GM19043 (cell line): ENCODE data around the gene G6PC3.

Experiments
- ATAC-seq: cut with Tn5 transposase; IDR thresholded peaks from one replicate; pipeline ENCODE4 v1.9.1; 2021; ENCODE audit warnings: low read depth; ENCODE audit not compliant: unreplicated experiment

Gene G6PC3

GRCh38 chr17:44059101-44059892 is 11.2 kb upstream of the G6PC3 start:
- no peak for ATAC-seq

DNA sequence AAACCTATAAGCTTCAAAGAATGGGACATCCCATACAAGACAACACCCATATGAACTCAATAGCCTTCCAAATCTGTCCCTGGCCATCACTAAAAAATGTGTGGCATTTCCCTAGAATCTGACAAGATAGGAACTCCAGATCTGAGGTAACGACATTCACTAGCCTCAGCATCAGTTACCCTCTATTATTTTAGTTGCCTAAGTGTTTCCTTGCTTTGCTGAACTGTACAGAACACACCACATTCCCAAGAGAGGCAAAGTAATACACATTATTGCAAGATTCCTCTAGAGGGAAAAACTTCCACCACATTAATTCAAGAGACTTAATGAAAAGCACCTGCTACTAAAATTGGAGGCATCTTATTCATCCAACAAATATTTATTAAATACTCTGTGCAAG is 9.1 kb upstream of the G6PC3 start:
- no peak for ATAC-seq

GRCh38 chr17:44062871-44063270 is 7.7 kb upstream of the G6PC3 start:
- ATAC-seq, result no peak

DNA sequence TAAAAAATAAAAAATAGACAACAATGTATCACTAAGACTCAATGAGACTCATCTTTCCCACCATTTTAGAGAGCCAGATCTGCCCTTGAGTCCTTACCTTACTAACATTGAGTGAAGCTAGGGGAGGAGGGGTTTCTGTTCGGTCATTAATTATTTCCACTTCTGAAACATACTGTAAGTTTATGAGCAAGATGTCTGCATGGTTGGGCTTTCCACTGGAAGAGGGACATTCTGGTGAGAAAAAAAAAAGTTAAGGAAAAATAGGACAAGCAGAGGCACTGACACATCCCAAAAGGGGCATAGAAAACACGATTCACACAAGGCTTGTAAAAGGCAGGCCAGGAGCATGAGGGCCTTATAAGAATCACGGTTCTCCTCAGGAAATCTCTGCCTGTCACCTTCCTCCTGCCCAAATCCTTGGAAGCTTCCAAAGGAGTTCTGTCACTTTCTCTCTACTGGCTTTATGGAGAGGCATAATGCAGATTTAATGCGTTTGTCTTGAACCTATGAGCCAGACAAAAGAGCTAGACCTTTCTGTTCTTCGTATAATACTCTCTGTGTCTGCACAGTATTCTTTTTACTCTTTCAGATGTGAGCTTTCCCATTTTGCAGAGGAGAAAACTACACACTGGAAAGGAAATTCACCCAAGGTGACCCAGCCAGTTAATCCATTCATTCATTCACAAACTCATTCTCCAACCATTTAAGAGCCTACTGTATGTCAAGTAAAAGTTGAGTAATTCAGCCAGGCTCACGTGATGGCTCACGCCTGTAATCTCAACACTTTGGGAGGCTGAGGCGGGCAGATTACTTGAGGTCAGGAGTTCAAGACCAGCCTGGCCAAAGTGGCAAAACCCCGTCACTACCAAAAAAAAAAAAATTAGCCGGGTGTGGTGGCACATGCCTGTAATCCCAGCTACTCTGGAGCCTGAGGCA is 6.6 kb upstream of the G6PC3 start:
- ATAC-seq, result no peak

DNA sequence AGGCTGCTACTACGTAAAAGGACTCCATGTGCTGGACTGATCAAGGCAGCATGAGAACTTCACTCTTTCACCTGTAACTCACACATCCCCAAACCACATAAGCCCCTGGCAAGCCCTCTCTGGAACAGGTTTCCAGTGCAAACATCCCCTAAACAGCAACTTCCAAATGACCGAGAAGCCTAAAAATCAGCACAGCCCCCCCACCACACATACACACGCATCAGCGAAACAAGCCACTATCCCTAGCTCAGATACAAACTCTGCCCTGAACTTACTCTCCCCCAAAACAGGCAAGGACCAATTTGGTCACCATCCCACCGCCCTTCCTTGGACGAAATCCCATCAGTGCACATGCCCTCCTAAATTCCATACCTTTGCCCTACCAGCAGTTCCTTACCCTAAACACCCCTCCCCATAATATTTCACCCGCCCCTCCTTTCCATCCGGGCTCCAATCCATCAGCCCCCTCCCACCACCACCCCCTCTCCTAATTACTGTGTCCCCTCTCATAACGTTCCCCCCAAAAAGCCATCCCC is 4.8 kb upstream of the G6PC3 start:
- no peak for ATAC-seq

- peak; percentile 50 for ATAC-seq
Measured at GRCh38 chr17:44066204-44066930, 4.2 kb upstream of the G6PC3 start, which contains the start of gene LSM12. LSM12 (minus strand) TSS chr17:44066671; CDS start chr17:44066587, 84 bp downstream.

DNA sequence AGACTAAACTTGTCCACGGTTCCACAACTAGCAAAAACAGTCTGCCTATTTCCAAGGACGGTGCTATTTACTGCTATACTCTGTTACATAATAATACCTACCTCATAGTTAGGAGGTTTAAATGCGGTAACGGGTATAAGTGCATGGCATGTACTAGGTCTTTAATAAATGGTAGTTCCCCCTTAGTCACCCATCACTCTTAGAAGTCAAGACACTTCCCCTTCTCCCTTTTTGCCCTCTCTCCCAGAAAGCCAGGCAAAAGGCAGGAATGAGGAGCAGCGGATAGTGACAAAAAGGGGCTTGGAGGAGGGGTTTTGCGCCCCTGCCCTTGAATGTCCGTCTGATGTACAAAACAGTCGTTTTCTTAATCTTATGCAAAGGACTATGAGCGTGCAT is 3.0 kb upstream of the G6PC3 start:
- no peak for ATAC-seq

DNA sequence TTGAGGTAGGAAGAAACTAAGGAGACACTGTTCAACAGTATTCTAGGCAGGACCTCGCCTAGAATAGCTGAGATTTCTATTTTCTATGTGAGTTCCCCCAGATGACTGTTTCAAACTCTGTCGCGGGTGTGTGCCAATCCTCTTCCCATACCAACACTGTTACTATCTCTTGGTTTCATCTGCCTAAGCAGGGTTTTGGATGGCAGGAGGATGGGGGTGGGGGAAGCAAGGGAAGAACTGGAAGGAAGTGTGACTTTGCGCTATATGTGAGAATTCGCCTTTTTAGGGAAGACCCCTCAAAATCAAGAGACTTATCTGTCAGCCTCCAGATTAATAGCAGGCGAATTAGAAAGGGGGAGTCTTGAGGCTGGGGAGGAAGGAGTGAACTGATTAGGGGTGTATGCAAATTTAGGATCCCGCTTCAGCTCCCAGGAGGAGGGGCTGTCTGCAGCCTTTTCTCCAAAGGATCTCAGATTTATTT is 521 bp upstream of the G6PC3 start:
- no peak for ATAC-seq

GRCh38 chr17:44071198-44071520 is 624 bp downstream of the G6PC3 start:
- ATAC-seq, result no peak

GRCh38 chr17:44071772-44072171 is 1.2 kb downstream of the G6PC3 start:
- ATAC-seq, result no peak

DNA sequence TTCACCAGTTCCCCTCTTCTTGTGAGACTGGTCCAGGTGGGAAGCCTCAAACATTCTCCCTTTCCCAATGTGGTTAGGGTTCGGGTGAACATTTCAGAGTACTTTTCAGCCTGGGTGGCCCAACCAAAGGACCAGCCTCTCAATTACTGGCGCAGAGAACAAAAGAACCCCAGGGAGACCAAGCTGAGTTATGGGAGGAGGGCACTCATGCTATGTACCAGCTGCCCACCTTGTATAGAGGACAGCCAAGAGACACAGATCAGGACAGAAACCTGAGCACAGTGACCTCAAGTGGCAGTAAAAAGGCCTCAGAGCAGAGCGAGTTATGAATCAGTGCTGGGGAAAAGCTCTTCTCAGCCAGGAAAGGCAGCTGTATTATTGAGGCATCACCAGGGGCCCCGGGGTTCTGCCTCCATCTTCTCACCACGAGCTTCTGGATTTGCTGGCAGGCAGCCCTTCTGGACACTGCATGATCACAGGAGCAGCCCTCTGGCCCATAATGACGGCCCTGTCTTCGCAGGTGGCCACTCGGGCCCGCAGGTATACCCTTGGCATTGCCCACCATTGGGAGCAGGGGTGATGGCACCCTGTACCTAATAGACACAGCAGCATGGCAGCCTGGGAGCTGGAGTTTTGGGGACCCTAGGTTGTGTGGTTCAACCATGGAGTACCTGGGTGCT is 3.8 kb downstream of the G6PC3 start:
- ATAC-seq, result no peak

GRCh38 chr17:44074911-44075285 is 4.4 kb downstream of the G6PC3 start:
- no peak for ATAC-seq

DNA sequence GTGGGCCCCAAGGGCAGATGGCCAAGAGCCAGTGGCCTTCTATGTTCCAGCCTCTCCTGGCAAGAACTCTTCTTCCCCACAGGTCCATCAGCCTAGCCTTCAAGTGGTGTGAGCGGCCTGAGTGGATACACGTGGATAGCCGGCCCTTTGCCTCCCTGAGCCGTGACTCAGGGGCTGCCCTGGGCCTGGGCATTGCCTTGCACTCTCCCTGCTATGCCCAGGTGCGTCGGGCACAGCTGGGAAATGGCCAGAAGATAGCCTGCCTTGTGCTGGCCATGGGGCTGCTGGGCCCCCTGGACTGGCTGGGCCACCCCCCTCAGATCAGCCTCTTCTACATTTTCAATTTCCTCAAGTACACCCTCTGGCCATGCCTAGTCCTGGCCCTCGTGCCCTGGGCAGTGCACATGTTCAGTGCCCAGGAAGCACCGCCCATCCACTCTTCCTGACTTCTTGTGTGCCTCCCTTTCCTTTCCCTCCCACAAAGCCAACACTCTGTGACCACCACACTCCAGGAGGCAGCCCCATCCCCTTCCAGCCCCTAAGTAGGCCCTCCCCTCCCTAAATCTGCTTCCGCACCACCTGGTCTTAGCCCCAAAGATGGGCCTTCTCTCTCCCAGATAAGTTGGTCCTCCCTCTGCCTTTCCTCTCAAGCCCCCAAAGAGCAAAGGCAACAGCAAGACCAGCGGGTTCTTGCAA is 5.2 kb downstream of the G6PC3 start:
- ATAC-seq, result no peak

- ATAC-seq, result no peak
Measured at GRCh38 chr17:44076716-44077594, 6.4 kb downstream of the G6PC3 start.

DNA sequence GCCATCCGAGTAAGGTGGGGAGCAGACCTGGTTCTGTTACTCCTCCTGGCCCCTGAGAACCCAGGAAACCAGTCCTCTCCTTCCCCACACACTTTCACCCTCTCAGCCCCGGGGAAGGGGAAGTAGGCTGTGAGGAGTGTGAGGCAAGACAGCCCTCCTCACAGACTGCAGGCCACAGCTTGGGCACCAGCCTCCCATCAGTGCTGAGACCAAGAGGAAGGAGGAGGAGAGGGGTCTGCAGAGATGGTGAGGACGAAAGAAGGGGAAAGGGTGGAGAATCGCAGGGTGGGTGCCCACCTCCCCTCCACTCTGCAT is 7.0 kb downstream of the G6PC3 start:
- no peak for ATAC-seq

DNA sequence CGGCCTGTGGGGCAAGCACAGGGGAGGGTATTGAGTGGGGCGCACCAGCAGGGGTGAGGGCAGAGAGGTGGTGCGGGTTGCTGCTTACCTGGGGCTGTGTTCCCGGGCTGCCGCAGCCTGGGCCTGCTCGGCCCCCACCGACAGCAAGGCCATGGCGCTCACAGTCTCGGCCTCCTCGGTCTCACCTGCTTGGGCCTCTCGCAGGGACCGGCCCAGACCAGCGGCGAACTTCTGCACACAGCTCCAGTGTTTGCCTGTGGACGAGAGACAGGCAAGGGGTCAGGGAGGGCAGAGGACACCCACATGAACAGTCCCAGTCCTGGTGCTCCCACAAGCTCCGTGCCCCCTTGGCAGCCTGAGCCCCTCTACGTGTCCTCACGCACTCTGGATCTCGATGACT is 7.9 kb downstream of the G6PC3 start:
- ATAC-seq, result no peak

- ATAC-seq, result no peak
Measured at GRCh38 chr17:44079877-44080821, 9.6 kb downstream of the G6PC3 start.

DNA sequence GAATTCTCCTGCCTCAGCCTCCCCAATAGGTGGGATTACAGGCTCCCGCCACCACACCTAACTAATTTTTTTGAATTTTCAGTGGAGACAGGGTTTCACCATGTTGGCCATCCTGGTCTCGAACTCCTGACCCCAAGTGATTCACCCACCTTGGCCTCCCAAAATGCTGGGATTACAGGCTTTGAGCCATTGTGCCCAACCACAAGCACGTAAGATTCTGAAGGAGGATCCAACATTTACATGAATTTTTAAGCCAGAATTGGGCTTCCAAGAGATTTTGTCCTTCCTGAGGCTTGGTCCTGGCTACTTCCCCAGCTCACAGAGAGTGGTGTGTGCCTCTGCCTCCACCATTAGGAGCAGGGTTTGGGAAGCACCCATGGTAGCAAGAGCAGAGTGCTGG is 11.1 kb downstream of the G6PC3 start:
- no peak for ATAC-seq
